GM21723 (cell line): ENCODE results near the gene MAP4K2.

Experiments
- ATAC-seq: cut with Tn5 transposase; IDR thresholded peaks from one replicate; pipeline ENCODE4 v1.9.1; 2021; ENCODE audit warnings: mild to moderate bottlenecking, moderate library complexity; ENCODE audit not compliant: unreplicated experiment

Gene MAP4K2

DNA sequence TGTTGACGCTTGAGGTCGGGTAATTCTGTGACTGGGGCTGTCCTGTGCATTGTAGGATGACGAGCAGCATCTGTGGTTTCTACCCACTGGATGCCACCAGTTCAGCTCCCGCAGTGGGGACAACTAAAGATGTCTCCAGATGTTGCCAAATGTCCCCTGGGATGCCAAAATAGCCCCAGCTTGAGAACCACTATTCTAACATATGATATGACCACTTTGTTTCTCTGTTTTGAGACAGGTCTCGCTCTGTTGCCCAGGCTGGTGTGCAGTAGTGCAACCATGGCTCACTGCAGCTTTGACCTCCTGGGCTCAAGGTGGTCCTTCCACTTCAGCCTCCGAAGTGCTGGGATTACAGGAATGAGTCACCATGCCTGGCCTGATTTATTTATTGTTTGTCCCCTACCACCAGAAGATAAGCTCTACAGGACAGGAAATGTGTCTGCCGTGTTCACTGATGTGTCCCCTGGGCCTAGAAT is 11.7 kb upstream of the MAP4K2 start:
- peak; percentile 56 for ATAC-seq

DNA sequence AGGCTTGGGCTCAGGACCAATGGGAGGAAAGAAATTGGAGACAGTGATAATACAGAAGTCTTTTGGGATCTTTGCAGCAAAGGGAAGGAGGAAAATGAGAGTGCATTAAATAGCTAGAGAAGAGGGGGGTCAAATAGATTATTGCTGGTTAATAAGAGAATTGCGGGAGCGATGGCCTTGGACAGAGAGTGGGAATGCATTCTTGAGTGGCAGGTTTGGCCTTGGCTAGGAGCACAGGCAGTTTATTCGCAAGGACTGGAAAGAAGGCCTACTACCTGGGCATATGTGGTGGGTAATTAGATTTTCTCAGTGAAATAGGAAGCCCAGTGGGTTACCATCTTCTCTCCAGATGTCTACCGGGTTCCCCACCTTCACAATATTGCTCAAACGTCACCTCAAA is 10.8 kb upstream of the MAP4K2 start:
- no peak for ATAC-seq

DNA sequence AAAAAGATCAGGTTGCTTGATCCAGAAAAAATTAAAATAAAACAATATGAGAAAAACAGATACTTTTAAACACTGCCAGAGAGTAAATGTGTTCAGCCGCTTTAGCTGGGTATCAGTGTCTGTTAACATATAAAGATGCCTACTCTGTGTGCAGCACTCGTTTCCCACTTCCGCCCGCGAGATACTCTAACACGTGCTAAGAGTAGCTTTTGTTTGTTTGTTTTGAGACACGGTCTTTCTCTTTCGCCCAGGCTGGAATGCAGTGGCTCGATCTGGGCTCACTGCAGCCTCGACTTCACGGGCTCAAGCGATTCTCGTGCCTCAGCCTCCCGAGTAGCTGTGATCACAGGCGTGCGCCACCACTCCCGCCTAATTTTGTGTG is 7.9 kb upstream of the MAP4K2 start:
- ATAC-seq: peak; percentile 9

DNA sequence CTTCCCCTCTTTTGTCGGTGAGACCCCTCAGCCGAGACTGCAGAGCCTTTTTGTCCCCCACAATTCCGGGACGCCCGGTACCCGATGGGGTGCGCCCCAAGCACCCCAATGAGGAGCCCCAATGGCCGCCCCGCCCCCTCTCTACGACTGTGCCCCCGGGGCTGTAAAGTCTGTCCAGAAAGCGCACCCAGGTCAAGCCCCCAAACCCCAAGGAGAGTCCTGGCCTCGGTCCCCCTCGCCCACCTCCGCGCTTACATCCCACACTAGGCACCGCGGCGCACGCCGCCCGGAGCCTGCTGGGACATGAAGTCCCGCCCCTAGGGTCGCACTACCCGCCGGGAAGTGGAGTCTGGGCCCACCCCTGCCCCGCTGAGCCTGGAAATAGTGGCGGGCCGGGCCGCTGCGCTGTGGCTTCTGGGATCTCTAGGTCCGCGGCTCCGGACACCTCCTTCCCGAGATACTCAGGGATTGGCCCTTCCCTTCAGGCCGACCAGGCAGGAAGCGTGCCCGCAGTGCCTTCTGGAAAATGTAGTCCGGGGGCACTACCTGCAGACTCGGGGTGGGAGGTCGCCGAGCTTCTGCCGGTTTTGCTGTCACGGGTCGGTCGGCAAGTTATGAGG is 7.4 kb upstream of the MAP4K2 start, which contains the start of gene MEN1:
MEN1 (minus strand) TSS at position 281 of the 620 bp plus-strand sequence. CDS start 442 bp downstream, outside the sequence.
- peak; percentile 58 for ATAC-seq

DNA sequence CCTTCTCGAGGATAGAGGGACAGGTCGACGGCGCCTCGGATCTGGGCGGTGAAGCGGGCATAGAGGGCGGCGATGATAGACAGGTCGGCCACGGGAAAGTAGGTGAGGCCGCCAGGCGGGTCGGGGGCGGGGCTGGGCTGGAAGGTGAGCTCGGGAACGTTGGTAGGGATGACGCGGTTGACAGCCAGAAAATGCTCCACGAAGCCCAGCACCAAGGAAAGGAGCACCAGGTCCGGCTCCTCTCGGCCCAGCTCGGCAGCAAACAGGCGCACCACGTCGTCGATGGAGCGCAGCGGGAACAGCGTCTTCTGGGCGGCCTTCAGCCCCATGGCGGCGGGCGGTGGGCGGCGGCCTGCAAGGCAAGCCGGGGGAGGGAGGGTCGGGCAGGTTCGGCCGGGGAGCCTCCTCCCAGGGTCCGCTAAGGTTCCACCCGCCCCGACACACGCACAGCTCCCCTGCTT is 6.8 kb upstream of the MAP4K2 start:
- peak; percentile 1 for ATAC-seq

DNA sequence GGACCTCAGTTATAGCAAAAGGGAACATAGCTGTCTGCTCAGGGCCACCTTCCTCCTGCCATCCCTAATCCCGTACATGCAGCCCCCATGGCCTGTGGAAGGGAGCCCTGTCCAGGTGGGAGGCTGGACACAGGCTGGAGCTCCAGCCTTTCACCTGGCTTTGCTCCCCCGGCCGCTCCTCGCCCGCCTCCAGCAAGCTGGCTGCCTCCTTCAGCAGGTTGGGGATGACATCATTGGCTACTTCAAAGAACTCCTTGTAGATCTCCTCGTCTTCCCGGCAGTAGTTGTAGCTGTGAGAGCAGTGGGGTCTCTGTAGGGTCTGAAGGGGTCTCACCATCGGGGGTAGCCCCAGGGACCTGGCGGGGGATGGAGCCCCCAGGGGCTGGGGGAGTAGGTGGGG is 2.5 kb upstream of the MAP4K2 start:
- no peak for ATAC-seq

DNA sequence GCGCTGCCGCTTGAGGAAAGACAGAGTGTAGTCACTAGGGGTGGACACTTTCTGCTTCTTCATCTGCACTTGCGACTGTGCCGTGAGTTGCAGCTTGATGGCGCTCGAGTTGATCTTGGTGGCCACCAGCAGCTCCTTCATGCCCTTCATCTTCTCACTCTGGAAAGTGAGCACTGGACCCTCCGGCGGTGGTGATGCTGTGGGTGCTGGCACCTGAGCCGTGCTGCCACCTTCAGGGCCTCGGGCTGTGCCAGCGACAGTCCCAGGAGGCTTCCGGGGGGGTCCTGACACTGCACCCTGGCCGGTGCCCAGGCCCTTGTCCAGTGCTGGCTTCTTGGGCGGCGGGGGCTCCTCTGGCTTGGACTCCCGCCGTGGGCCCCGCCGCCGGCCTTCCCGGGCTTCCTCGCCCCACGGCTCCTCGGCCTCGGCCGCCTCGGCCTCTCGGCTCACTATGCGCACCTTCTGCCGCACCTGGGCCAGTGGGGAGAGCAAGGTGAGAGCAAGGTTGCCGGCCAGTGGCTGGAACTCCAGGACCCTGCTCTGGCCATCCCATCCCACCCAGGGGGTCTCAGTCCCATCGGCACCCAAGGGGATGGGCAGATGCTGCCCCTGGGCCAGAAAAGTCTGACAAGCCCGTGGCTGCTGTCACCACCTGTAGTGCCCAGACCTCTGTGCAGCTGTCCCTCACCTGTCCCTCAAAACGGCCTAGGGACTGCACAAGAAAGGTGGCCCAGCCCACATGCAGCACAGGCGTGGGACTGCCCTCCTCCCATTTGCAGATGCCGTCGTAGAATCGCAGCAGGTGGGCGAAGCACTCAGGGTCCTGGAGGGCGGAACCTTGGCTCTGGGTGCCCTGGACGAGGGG is 1.6 kb upstream of the MAP4K2 start:
- ATAC-seq: no peak

DNA sequence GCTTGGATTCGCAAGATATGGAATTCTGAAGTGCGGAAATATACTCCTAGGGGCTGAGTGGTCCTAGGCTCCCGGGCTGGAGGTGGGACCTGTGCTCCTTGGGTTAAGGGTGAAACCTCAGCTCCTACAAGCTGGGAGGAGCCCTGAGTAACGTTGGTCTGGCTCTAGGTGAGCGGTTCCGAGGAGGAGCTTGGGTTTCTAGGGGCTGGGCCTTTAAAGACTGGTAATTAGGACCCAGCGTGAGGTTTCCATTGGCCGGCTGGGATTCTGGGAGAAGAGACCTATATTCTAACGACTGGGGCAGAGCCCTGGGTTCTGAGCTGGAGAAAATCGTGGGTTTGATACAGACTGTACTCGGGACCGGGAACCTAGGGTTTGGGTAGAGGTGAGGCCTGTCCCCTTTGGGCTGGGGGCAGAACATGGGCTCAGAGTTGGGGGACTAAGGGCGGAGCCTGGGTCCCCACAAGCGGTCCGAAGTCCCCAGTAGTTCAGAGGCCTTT is 882 bp upstream of the MAP4K2 start:
- ATAC-seq: no peak

DNA sequence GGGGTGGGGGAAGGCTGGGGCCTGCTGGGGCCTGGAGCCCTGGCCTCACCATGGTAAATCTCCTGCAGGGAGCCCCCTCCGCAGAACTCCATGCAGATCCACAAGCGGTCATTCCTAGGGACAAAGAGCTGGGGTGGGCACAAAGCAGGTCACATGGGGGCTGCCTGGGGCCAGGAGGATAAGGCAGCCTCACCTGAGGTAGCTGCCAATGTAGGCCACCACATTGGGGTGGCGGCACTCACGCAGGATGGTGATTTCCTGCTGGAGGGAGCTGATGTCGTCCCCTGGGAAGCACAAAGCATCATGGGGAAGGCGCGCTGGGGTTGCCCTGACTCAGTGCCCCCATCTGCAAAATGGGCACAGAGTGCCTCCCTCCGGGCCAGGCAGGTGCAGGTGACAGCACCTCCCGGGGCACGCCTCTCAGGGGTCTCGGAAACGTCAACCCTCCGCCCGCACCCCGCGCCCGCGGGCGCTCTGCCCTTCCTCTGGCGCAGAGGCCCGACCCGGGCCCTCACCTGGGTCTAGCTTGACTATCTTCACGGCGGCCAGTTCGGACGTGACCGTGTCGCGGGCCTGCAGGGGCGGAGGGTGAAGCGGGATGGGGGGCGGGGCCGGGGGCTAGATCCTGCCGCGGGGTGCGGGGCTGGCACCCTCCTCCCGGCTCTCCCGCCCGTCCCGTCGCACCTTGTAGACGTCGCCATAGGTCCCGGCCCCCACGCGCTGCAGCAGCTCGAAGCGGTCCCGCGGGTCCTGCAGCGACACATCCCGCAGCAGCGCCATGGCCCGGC is 450 bp downstream of the MAP4K2 start:
- ATAC-seq: peak; percentile 25

DNA sequence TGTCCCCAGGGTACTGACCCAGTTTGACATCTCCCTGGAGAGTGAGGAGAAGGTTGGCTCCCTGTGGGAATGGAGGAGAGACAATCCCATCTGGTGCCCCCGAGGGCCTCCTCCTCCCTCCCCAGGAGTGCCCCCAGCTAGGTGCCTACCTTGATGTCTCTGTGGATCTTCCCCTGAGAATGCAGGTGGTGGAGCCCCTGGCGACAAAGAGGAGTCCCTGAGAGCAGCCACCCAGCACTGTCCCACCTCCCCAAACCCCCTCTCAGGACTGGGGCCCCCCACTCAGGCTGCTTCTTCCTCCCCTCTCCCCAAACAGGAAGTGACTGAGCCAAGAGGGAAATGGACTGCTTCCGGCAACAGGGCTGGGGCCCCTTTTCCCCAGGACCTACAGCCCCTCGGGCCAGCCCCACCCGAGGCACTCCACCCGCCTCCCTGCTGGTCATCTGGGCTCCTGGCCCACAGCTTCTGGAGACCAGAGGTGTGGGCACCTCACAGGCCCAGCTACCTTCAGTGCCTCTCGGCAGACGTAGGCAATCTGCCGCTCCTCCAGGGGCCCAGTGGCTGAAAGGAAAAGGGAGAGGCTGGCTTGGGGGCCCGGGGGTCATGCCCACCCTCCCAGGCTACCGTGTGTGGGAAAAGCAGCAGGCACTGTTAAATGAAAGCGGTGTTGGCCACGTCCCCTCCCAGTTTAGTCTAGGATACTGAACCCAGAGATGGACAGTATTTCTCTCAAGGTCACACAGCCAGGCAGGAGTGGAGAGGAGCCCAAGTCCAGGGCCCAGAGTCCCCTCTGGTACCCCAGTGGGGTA is 1.2 kb downstream of the MAP4K2 start:
- no peak for ATAC-seq

DNA sequence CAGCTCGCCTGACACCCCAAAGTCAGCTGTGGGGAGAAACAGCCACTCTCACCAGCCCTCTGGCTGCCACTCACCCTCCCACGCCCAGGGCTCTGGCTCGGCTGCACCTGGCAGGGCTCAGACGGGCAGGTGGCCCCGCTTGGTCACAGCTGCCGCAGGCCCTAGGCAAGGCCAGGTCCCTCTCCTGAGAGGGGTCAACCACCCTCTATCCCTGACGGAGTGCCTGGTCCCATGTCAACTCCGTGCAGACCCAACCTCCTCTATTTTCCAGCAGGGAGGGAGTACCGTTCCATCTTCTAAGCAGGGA is 1.9 kb downstream of the MAP4K2 start:
- ATAC-seq: no peak

DNA sequence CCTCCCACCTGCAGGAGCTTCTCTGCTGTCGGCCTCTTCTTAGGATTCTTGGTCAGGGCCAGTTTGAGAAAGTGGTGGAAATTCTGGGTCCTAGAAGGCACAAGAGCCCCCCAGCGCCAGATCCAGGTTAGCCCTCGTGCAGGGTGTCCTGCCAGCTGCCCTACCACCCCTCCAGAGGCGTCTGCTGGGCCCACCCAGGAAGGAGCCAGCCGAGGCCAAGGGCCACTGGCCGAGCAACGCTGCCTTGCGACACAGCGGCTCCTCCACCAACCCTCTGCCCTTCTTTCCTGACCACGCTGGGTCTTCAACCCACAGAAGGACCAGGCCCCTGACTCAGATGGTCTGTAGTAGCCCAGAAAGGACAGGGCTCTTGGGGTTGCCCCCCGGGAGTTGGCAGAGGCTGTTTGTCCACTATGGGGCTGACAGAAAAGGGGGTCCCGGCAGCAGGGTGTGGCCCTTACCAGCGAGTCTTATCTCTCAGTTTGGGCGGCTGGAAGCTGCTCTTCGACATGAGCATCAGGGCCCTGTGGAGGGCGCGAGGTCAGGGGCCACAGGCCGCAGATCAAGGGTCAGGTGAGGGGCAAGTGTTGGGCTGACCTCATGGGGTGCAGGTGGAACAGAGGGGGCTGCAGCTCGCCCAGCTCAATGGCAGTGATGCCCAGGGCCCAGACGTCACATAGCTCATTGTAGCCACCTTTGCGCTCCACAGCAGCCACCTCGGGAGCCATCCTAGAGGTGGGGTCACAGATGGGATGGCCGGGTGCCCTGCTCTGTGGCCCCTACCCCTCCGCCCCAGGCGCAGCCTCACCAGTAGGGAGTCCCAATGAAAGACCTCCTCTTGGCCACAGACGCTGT is 2.5 kb downstream of the MAP4K2 start:
- no peak for ATAC-seq

DNA sequence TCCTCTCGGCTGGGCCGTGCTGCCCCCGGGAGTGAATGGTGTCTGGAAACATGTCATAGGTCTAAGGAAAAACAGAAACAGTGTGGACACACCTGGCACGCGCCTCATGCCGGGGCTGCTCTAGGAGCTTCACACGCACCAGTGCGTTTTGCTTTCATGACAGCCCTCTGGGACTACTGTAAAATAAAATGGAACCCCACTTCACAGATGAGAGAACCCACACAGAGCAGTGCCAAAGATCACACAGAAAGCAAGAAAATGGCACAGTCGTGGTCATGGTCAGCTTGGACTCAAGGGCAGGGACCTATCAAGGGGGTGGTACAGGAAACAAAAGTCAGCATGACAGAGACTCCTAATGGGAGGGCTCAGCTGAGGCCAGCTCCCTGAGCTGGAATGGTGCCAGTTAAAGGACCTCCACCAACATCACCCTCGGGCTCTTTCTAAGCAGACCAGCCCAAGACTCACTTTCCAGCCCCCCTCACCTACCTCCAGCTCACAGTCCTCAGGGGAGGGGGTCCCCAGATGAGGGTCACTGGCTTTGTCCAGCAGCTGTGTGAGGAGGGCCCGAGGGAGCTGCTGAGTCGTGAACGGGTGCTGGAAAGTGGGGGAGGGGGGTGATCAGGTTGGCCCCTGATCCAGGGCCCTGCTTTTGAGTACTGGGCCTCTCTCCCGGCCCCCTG is 3.3 kb downstream of the MAP4K2 start:
- no peak for ATAC-seq

DNA sequence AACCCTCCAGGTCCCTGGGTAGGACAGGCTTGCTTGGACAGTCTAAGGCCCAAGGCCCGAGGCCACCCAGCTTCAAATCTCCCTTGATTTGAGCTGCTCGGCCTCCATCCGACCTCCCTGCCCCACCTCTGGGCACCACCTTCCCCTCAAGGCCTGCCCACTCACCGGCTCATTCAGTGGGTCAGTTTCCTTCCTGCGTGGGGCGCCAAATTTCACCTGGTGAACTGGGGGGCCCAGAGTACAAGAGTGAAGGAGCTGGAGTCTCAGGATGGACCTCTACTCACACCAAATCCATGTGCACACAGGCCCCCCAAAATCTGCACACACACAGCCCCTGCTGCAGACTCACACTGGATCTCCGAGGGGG is 3.8 kb downstream of the MAP4K2 start:
- ATAC-seq: no peak

DNA sequence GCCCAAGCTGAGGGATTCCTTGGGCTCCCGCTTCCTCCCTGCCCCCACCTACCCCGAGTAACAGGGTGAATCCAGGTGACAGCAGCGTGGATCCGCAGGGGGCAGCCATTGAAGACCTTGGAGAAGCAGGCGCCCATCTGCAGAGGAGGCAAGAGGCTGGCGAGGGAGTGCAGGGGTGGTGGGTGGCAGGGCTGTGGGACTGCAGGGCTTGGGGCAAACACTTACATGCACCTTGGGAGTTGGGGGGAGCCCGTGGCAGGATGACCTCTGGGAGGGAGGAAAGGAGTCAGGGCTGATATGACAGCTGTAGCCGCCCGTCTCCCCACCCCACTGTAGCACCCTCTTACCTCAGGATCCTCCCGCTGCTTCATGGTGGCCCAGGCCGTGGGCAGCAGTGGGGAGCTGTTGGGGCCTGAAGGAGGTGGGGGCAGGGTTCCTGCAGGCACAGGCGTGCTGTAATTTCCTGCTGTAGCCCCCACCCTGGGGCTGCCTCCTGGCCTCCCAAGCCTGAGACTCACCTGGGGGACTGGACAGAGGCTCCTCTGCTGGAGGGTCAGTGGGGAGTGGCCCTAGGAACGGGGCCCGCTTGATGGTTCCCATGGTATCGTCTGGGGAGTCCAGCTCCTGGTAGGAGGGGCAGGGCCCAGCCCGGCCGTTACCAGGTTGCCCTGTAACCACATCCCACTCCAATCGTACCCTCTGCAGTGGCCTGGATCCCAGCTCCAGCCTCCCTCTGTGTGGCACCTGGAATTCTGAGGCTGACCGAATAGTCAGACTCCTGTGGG is 6.1 kb downstream of the MAP4K2 start:
- ATAC-seq: no peak

DNA sequence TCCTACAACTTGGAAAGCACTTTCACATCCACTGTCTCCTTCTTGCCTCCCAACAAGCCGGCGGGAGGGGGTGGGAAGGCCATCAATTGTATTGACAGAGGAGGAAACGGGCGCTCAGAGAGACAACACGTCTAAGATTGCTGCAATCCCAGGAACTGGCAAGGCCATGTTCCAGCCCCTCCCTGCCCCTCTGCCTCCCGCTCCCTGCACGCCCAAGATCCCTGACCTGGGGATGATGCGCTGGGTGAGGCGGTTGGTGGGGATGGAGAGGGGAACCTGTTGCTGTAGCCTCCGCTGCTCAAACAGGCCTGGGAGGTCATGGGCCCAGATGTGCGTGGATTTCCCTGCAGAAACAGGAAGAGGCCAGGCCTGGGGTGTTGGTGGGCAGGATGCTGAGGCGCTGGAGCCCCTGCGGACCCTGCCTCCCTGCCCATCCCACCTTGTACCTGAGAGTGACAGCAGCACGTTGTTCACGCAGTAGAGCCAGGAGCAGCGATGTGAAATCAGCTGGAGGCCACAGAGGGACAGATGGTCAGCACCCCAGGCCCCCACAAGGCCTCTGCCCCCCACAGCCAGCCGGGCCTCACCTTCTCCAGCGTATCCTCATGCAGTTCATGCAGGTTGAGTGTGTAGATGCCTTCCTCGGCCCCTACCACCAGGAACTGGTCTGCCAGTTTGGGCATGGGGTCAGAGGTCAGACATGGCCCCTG is 6.8 kb downstream of the MAP4K2 start:
- ATAC-seq: no peak

DNA sequence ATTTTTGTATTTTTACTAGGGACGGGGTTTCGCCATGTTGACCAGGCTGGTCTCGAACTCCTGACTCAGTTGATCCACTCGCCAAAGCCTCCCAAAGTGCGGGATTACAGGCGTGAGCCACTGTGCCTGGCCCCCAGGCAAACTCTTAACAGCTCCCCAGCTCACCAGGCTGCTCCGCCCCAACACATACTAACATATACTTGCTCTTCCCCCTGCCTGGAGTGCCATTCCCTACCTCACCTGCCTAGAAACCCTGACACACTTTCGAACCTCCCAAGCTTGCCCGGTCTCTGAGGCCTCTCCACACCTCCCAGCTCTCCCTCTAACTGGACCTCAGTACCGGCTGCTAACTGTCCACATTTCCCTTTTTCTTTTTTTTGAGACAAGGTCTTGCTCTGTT is 8.5 kb downstream of the MAP4K2 start:
- no peak for ATAC-seq
